Nasal cavity respiratory epithelium epithelial cell of viscerocranial mucosa (primary cell): ENCODE data around the gene LIN54. TPM values are rescaled to one million over a fixed set of nuclear protein-coding genes. Genes with fewer than 3 reads are reported as not detected.

Source experiments
- total RNA-seq: library from RNA; depleted of rRNA; stranded (reverse); fragments of >200 nt; gene quantifications from 2 replicates; pipeline ENCODE4 v1.2.3, GENCODE V29; 2014

LIN54 gene
- 9.5 and 9.6 TPM in 2 replicates for total RNA-seq

GRCh38 chr4:83010522-83011318 is at the start of gene LIN54:
TSS of gene LIN54 (minus strand) at chr4:83010823. CDS start at chr4:82984844, 25,979 bp downstream.

GRCh38 chr4:83034630-83035494 is 24.2 kb upstream of the LIN54 start, which contains the start of gene COPS4:
TSS of gene COPS4 (plus strand) at chr4:83035183. CDS start at chr4:83035225, 42 bp downstream.

GRCh38 chr4:82900411-82901182 is 110.0 kb downstream of the LIN54 start, which contains the start of gene THAP9:
TSS of gene THAP9 (plus strand) at chr4:82900735. CDS start at chr4:82900803, 68 bp downstream.

GRCh38 chr4:82890901-82891706 is 119.5 kb downstream of the LIN54 start, which contains the start of gene SEC31A:
TSS of gene SEC31A (minus strand) at chr4:82891153. CDS start at chr4:82881936, 9,217 bp downstream.

Other genes with a start within 250 kb of the LIN54 start
- 7.5 and 47.6 TPM in 2 replicates for gene SCD5, start 212.0 kb downstream of the LIN54 start, total RNA-seq
- gene SEC31A, start 119.7 kb downstream of the LIN54 start, total RNA-seq, result 157 and 211 TPM in 2 replicates
- gene THAP9, start 110.1 kb downstream of the LIN54 start, total RNA-seq, result 5.5 and 5.6 TPM in 2 replicates
- 72.8 and 74.9 TPM in 2 replicates for gene COPS4, start 24.4 kb upstream of the LIN54 start, total RNA-seq
- gene PLAC8, start 103.9 kb upstream of the LIN54 start, total RNA-seq, result 0.68 and 4.0 TPM in 2 replicates